K562 (cell line): ENCODE measurements around the gene FAM217B. TPM values are rescaled to one million over a fixed set of nuclear protein-coding genes. Genes with fewer than 3 reads are reported as not detected.

Experiments used
- ATAC-seq: fragments of 200-7000 bp; cut with Tn5 transposase; 3 replicates; pipeline ENCODE4 v1.9.1; 2020; ENCODE audit warnings: moderate library complexity
- BruUV-seq: library from RNA; stranded (reverse); fragments of 400-500 nt; replicated peaks from 2 replicates; lab custom pipeline; 2021; lab: Mats Ljungman, UMichigan
- CTCF ChIA-PET: fragments of 300-600 bp; formaldehyde crosslinking; extraction: SDS; loops from one replicate; lab custom pipeline; 2021; ENCODE audit warnings: low intra/inter-chr PET ratio; lab: Yijun Ruan, JAX
- POLR2A ChIA-PET: fragments of 300-600, 350-650 bp; sonication (Branson Sonifier 250); formaldehyde crosslinking; extraction: SDS; loops from one replicate; lab custom pipeline; 2021; ENCODE audit warnings: antibody characterized with exemption, inconsistent platforms; lab: Yijun Ruan, JAX
- DNase-seq, 4 experiments: peaks; one replicate each; pipeline versions ENCODE4 v3.0.0 to v3.0.0-alpha.2; 2011 to 2018; ENCODE audit warnings: low spot score in 3 of 4, mixed read lengths in 3 of 4; ENCODE audit errors: extremely low read depth in 1 of 4
- FAIRE-seq: peaks from 2 replicates; lab custom pipeline; 2011; peaks lifted over from hg19 to GRCh38; lab: Jason Lieb, UNC
- H2AFZ ChIP-seq: 2 replicates; pipeline ENCODE4 v1.6.0; 2011; ENCODE audit warnings: low read depth, low read length, control low read depth, inconsistent platforms
- H3K27ac ChIP-seq: fragments of 200-600 bp; 3 replicates; pipeline ENCODE4 v1.8.0; 2011; ENCODE audit warnings: low read depth, mild to moderate bottlenecking, control low read depth, inconsistent platforms, low read length, moderate library complexity, mixed read lengths; ENCODE audit errors: extremely low read depth
- H3K27me3 ChIP-seq, 2 experiments: fragments of 300-600 bp in 1 of 2; 2 replicates in 1 of 2; 3 replicates in 1 of 2; pipeline versions ENCODE4 v1.6.0 to v1.8.0; 2011; ENCODE audit warnings: inconsistent platforms in 2 of 2, low read length in 2 of 2, mild to moderate bottlenecking in 1 of 2, mixed read lengths in 1 of 2, moderate library complexity in 1 of 2; ENCODE audit not compliant: control insufficient read depth in 2 of 2, insufficient read depth in 2 of 2
- H3K36me3 ChIP-seq: fragments of 300-600 bp; 3 replicates; pipeline ENCODE4 v1.8.0; 2011; ENCODE audit warnings: mild to moderate bottlenecking, low read length, inconsistent platforms; ENCODE audit not compliant: control insufficient read depth, insufficient read depth
- H3K4me1 ChIP-seq, 2 experiments: fragments of 200-600 bp in 1 of 2; replicated peaks in 1 of 2; 2 replicates in 1 of 2; 3 replicates in 1 of 2; pipeline versions ENCODE4 v1.5.1 to v1.8.0; 2011; ENCODE audit warnings: inconsistent platforms in 2 of 2, low read length in 2 of 2, mild to moderate bottlenecking in 1 of 2, mixed read lengths in 1 of 2, moderate library complexity in 1 of 2; ENCODE audit not compliant: control insufficient read depth in 2 of 2, insufficient read depth in 2 of 2
- H3K4me2 ChIP-seq: 2 replicates; pipeline ENCODE4 v1.6.1; 2011; ENCODE audit warnings: low read length, control low read depth, inconsistent platforms, mixed read lengths; ENCODE audit not compliant: insufficient read depth
- H3K4me3 ChIP-seq: fragments of 200-600 bp; sonication (generic), shearing (Covaris generic); 2 replicates; pipeline ENCODE4 v1.5.1; 2016; ENCODE audit warnings: control low read depth, inconsistent platforms
- H3K79me2 ChIP-seq: fragments of 200-600 bp; 3 replicates; pipeline ENCODE4 v1.8.0; 2011; ENCODE audit warnings: low read length, inconsistent platforms; ENCODE audit not compliant: control insufficient read depth, insufficient read depth
- H3K9ac ChIP-seq, 2 experiments: 2 replicates each; pipeline versions ENCODE4 v1.6.0 to v1.6.1; 2011; ENCODE audit warnings: low read depth in 2 of 2, low read length in 2 of 2, control low read depth in 1 of 2, inconsistent platforms in 1 of 2, mild to moderate bottlenecking in 1 of 2, mixed read lengths in 1 of 2; ENCODE audit not compliant: insufficient read depth in 1 of 2
- H3K9me1 ChIP-seq: one replicate; pipeline ENCODE4 v1.6.0; 2011; ENCODE audit warnings: inconsistent platforms, mild to moderate bottlenecking, low read length, moderate library complexity; ENCODE audit not compliant: control insufficient read depth, insufficient read depth
- H3K9me3 ChIP-seq: replicated peaks from 2 replicates; pipeline ENCODE4 v1.5.1; 2011; ENCODE audit warnings: low read depth, low read length, inconsistent platforms; ENCODE audit not compliant: control insufficient read depth, insufficient read depth
- H4K20me1 ChIP-seq: replicated peaks from 2 replicates; pipeline ENCODE4 v1.6.1; 2011; ENCODE audit warnings: low read length, inconsistent platforms, mixed read lengths; ENCODE audit not compliant: control insufficient read depth, insufficient read depth
- ARID3A ChIP-seq: IDR thresholded peaks from 2 replicates; pipeline ENCODE4 v1.6.1; 2012; ENCODE audit warnings: low read depth, low read length, improper control_type of control experiment, borderline replicate concordance
- BDP1 ChIP-seq: IDR thresholded peaks from 3 replicates; pipeline ENCODE4 v1.6.1; 2011; ENCODE audit not compliant: insufficient read length, insufficient read depth
- BRD4 ChIP-seq: fragments of 200-600 bp; sonication (generic); IDR thresholded peaks from 2 replicates; pipeline ENCODE4 v1.6.1; 2017; ENCODE audit warnings: inconsistent platforms
- BRF2 ChIP-seq: IDR thresholded peaks from 3 replicates; pipeline ENCODE4 v1.6.1; 2011; ENCODE audit warnings: borderline replicate concordance, mild to moderate bottlenecking; ENCODE audit not compliant: insufficient read length, insufficient read depth
- EZH2 ChIP-seq: IDR thresholded peaks from 2 replicates; pipeline ENCODE4 v1.6.1; 2012; ENCODE audit warnings: low read depth, mild to moderate bottlenecking, inconsistent platforms, low read length, borderline replicate concordance
- GTF2F1 ChIP-seq: IDR thresholded peaks from 2 replicates; pipeline ENCODE4 v1.6.1; 2011; ENCODE audit warnings: low read depth, low read length, improper control_type of control experiment
- HDAC2 ChIP-seq: fragments of 450-650 bp; IDR thresholded peaks from 2 replicates; pipeline ENCODE4 v1.6.1; 2016; ENCODE audit warnings: mild to moderate bottlenecking
- IRF2 ChIP-seq: sonication (generic); formaldehyde crosslinking; IDR thresholded peaks from 2 replicates; pipeline ENCODE4 v1.8.1; 2022; ENCODE audit warnings: mild to moderate bottlenecking, missing genetic modification reagents
- IRF9 ChIP-seq: fragments of 450-650 bp; IDR thresholded peaks from 2 replicates; pipeline ENCODE4 v1.6.1; 2016; ENCODE audit warnings: missing biosample characterization, missing genetic modification characterization
- MED1 ChIP-seq: sonication (generic); formaldehyde crosslinking; IDR thresholded peaks from 2 replicates; pipeline ENCODE4 v1.8.1; 2023; ENCODE audit warnings: missing genetic modification reagents, borderline replicate concordance
- SIX5 ChIP-seq, 2 experiments: IDR thresholded peaks; 2 replicates each; pipeline ENCODE4 v1.6.1; 2011; ENCODE audit warnings: low read length in 2 of 2, borderline replicate concordance in 1 of 2, low read depth in 1 of 2, mild to moderate bottlenecking in 1 of 2, moderate library complexity in 1 of 2; ENCODE audit not compliant: insufficient read depth in 1 of 2
- THRAP3 ChIP-seq: fragments of 450-650 bp; IDR thresholded peaks from 2 replicates; pipeline ENCODE4 v1.6.1; 2016; ENCODE audit warnings: mild to moderate bottlenecking, inconsistent platforms, borderline replicate concordance
- ZNF518B ChIP-seq: fragments of 250-450 bp; sonication (Bioruptor Pico); IDR thresholded peaks from 2 replicates; pipeline ENCODE4 v1.5.0; 2021; ENCODE audit warnings: mild to moderate bottlenecking, moderate library complexity
- ZNF778 ChIP-seq: fragments of 450-650 bp; formaldehyde crosslinking; IDR thresholded peaks from 2 replicates; pipeline ENCODE4 v1.4.0; 2020; ENCODE audit warnings: mild to moderate bottlenecking, moderate library complexity
- ZZZ3 ChIP-seq: fragments of 450-650 bp; IDR thresholded peaks from 2 replicates; pipeline ENCODE4 v1.6.1; 2016; ENCODE audit warnings: antibody characterized with exemption, mild to moderate bottlenecking, moderate library complexity
- WGBS: fragments of 100-300 bp; shearing (Covaris generic); methylation state at CpG from one replicate; pipeline ENCODE4 v1.1.6; 2016; ENCODE audit warnings: low coverage, mixed read lengths; ENCODE audit not compliant: insufficient coverage; ENCODE audit errors: missing lambda C conversion rate; 5-methylcytosine and 5-hydroxymethylcytosine counted together
- in situ Hi-C: fragments of 300-500 bp; cut with MboI; formaldehyde crosslinking; loops from 4 replicates; pipeline ENCODE4 v1.15.0; 2018; ENCODE audit warnings: inconsistent platforms, mixed read lengths
- intact Hi-C: fragments of 100-400 bp; cut with micrococcal nuclease; formaldehyde crosslinking; loops from 2 replicates; pipeline ENCODE4 v1.14.2; 2022
- polyA plus RNA-seq, 8 experiments: library from polyadenylated mRNA; depleted of rRNA in 4 of 8; stranded (reverse) in 5 of 8; unstranded in 3 of 8; fragments of >200 nt; fragmentation: Nextera tagmentation in 2 of 8; fragmentation: Illumina TruSeq in 1 of 8; extraction: Ambion mirVana in 2 of 8; extraction: Trizol in 1 of 8; gene quantifications; 2 replicates each; pipeline versions ENCODE4 v1.2.1 to v1.2.3, GENCODE V29; 2011 to 2014; ENCODE audit warnings: inconsistent platforms in 1 of 8, missing spikeins in 1 of 8
- total RNA-seq, 7 experiments: library from RNA; depleted of rRNA in 6 of 7; stranded (reverse); fragments of >200 nt in 6 of 7; fragmentation: Illumina TruSeq in 2 of 7; extraction: Trizol in 2 of 7; gene quantifications; 2 replicates each; pipeline versions ENCODE4 v1.2.1 to v1.2.3, GENCODE V29; 2011 to 2021; ENCODE audit warnings: low replicate concordance in 1 of 7

Gene FAM217B
- total and polyA plus RNA-seq, 9 of the 15 experiments (the other 6 are each of a cell fraction or from before 2014, with no cell fraction given), result 4.8 to 11.4 (median 6.9) TPM

GRCh38 chr20:59935457-59936185 lies 4.6 kb upstream of the FAM217B start:
- Histone ChIP-seq H3K9me1 (no peaks in the 10 kb centered on the region), H3K4me1 (peaks cover 0 to 33% of the 10 kb centered on the region in 2 experiments; a peak in 3 of 5 replicates), H3K27ac (no peak overlapping the region), H3K9ac (no peak overlapping the region), H3K4me2 (no peak overlapping the region), H3K9me3 (no peaks in the 10 kb centered on the region), H3K4me3 (no peak overlapping the region), H3K79me2 (peaks cover 5% of the 10 kb centered on the region; the same call in 2 of the 3 replicates), H3K36me3 (no peaks in the 10 kb centered on the region), H3K27me3 (no peaks in the 10 kb centered on the region), H4K20me1 (no peaks in the 10 kb centered on the region), H2AFZ (no peak overlapping the region)
- no peak for ATAC-seq
- BruUV-seq, result no TSS peak
- DNase-seq, result no peak
- no peak for FAIRE-seq
- in situ Hi-C loops, result no loop called here
- ChIA-PET POLR2A (no interaction called here), CTCF (no interaction called here)
- intact Hi-C loops, result no loop called here
- WGBS, result 72% methylated on average over 8 of the region's 8 CpGs
- TF ChIP-seq EZH2 (no peak), ZZZ3 (no peak), HDAC2 (no peak), ARID3A (no peak), IRF2 (CRISPR knock-in tag) (no peak), THRAP3 (no peak), BRD4 (no peak), MED1 (CRISPR knock-in tag) (no peak), BDP1 (no peak), ZNF778 (CRISPR knock-in tag) (no peak), IRF9 (tag) (no peak), ZNF518B (CRISPR knock-in tag) (no peak), GTF2F1 (no peak), SIX5 (IDR thresholded peaks at IDR 0.05; ENCODE audit: borderline replicate concordance in 1 of 2, insufficient read depth in 1 of 2, low read depth in 1 of 2, low read length in 2 of 2) (no peak), BRF2 (no peak)
